Vagina (tissue), 2 donors: ENCODE data around the gene RAI2. TPM values are rescaled to one million over a fixed set of nuclear protein-coding genes. Genes with fewer than 3 reads are reported as not detected.

Source experiments
- DNase-seq, 2 donors: peaks; one replicate each; pipeline ENCODE4 v3.0.0-alpha.2; 2017; ENCODE audit errors: extremely low spot score in 2 of 2
- H3K27ac ChIP-seq: fragments of 200-600 bp; sonication (generic); one replicate; pipeline ENCODE4 v1.5.1; 2019
- H3K27me3 ChIP-seq: fragments of 200-600 bp; sonication (generic); one replicate; pipeline ENCODE4 v1.5.1; 2019
- H3K36me3 ChIP-seq, 2 donors: fragments of 200-600 bp; sonication (generic); one replicate each; pipeline ENCODE4 v1.5.1; 2017 to 2019
- H3K4me1 ChIP-seq: fragments of 200-600 bp; sonication (generic); one replicate; pipeline ENCODE4 v1.5.1; 2019
- H3K4me3 ChIP-seq, 2 donors: fragments of 200-600 bp; sonication (generic); 1 replicate in 1 of 2; 2 replicates in 1 of 2; pipeline ENCODE4 v1.5.1; 2016 to 2019
- H3K9me3 ChIP-seq: fragments of 200-600 bp; sonication (generic); one replicate; pipeline ENCODE4 v1.5.1; 2019
- CTCF ChIP-seq, 3 experiments: fragments of 450-650 bp in 2 of 3; fragments of 200-600 bp in 1 of 3; sonication (generic) in 1 of 3; IDR thresholded peaks; one replicate each; pipeline ENCODE4 v1.5.1; 2017 to 2019; ENCODE audit warnings: antibody characterized with exemption in 3 of 3, mild to moderate bottlenecking in 2 of 3, moderate library complexity in 2 of 3
- POLR2A ChIP-seq, 2 donors: fragments of 450-650 bp; IDR thresholded peaks; one replicate each; pipeline ENCODE4 v1.6.1; 2017; ENCODE audit warnings: antibody characterized with exemption in 2 of 2, mild to moderate bottlenecking in 2 of 2, moderate library complexity in 2 of 2
- POLR2AphosphoS5 ChIP-seq, 2 donors: sonication (generic); formaldehyde crosslinking; IDR thresholded peaks; one replicate each; pipeline ENCODE4 v1.9.0; 2017; ENCODE audit warnings: antibody characterized with exemption in 2 of 2, mild to moderate bottlenecking in 2 of 2, low read depth in 1 of 2; ENCODE audit not compliant: insufficient read depth in 1 of 2
- intact Hi-C: fragments of 100-400 bp; cut with DNase I; formaldehyde crosslinking; loops from one replicate; pipeline ENCODE4 v1.15.1; 2023
- total RNA-seq: library from RNA; depleted of rRNA; stranded (reverse); fragments of >200 nt; gene quantifications from one replicate; pipeline ENCODE4 v1.2.3, GENCODE V29; 2016

RAI2 gene
- total RNA-seq, 1 donor from 2014 or later, result 47.4 TPM

GRCh38 chrX:17854069-17854468 lies 7.0 kb downstream of the RAI2 start:
- peak overlapping the region; percentile 66 for H3K27ac ChIP-seq
- no peaks in the 10 kb centered on the region for H3K36me3 ChIP-seq
- TF ChIP-seq POLR2A (IDR thresholded peaks at IDR 0.05) (no peak), POLR2AphosphoS5 (IDR thresholded peaks at IDR 0.05; ENCODE audit: insufficient read depth in 1 of 2, low read depth in 1 of 2) (no peak), CTCF (IDR thresholded peaks at IDR 0.05) (no peak)
- no peaks in the 10 kb centered on the region for H3K9me3 ChIP-seq
- H3K27me3 ChIP-seq, result no peaks in the 10 kb centered on the region
- H3K4me3 ChIP-seq, result no peak overlapping the region
- intact Hi-C loops, result no loop called here
- H3K4me1 ChIP-seq, result peaks cover 5% of the 10 kb centered on the region
- DNase-seq, result no peak

- Histone ChIP-seq H3K27ac (peak overlapping the region; percentile 28), H3K27me3 (no peaks in the 10 kb centered on the region), H3K36me3 (no peaks in the 10 kb centered on the region), H3K4me3 (no peak overlapping the region), H3K9me3 (no peaks in the 10 kb centered on the region), H3K4me1 (peaks cover 19% of the 10 kb centered on the region)
- TF ChIP-seq POLR2A (IDR thresholded peaks at IDR 0.05) (no peak), CTCF (IDR thresholded peaks at IDR 0.05) (no peak), POLR2AphosphoS5 (IDR thresholded peaks at IDR 0.05; ENCODE audit: insufficient read depth in 1 of 2, low read depth in 1 of 2) (no peak)
- intact Hi-C loops, result no loop called here
- no peak for DNase-seq
Observed at GRCh38 chrX:17851874-17852273, 9.2 kb downstream of the RAI2 start.

- TF ChIP-seq CTCF (IDR thresholded peaks at IDR 0.05) (no peak), POLR2A (IDR thresholded peaks at IDR 0.05) (no peak), POLR2AphosphoS5 (IDR thresholded peaks at IDR 0.05; ENCODE audit: insufficient read depth in 1 of 2, low read depth in 1 of 2) (no peak)
- Histone ChIP-seq H3K4me3 (no peak overlapping the region), H3K27me3 (no peaks in the 10 kb centered on the region), H3K4me1 (peaks cover 27% of the 10 kb centered on the region), H3K36me3 (no peaks in the 10 kb centered on the region), H3K27ac (peak overlapping the region; percentile 40), H3K9me3 (no peaks in the 10 kb centered on the region)
- intact Hi-C loops, result no loop called here
- peak in 1 of 2 donors; percentile 62 for DNase-seq
Observed at GRCh38 chrX:17848545-17849265, 12.4 kb downstream of the RAI2 start.

GRCh38 chrX:17846045-17846444 lies 15.1 kb downstream of the RAI2 start:
- Histone ChIP-seq H3K36me3 (no peaks in the 10 kb centered on the region), H3K4me1 (peaks cover 25% of the 10 kb centered on the region), H3K4me3 (no peak overlapping the region), H3K27me3 (no peaks in the 10 kb centered on the region), H3K27ac (no peak overlapping the region), H3K9me3 (no peaks in the 10 kb centered on the region)
- no peak for DNase-seq
- TF ChIP-seq POLR2A (IDR thresholded peaks at IDR 0.05) (no peak), CTCF (IDR thresholded peaks at IDR 0.05) (no peak)
- intact Hi-C loops, result no loop called here

- H3K4me1 ChIP-seq, result peaks cover 25% of the 10 kb centered on the region
- intact Hi-C loops, result no loop called here
- no peaks in the 10 kb centered on the region for H3K36me3 ChIP-seq
- no peaks in the 10 kb centered on the region for H3K27me3 ChIP-seq
- no peaks in the 10 kb centered on the region for H3K9me3 ChIP-seq
- no peak for DNase-seq
- H3K27ac ChIP-seq, result peak overlapping the region; percentile 12
- H3K4me3 ChIP-seq, result no peak overlapping the region
- TF ChIP-seq POLR2A (IDR thresholded peaks at IDR 0.05), result no peak
- TF ChIP-seq CTCF (IDR thresholded peaks at IDR 0.05), result no peak
- TF ChIP-seq POLR2AphosphoS5 (IDR thresholded peaks at IDR 0.05; ENCODE audit: insufficient read depth in 1 of 2, low read depth in 1 of 2), result no peak
Observed at GRCh38 chrX:17844236-17844635, 16.9 kb downstream of the RAI2 start.
